ENCODE measurements around the gene SORBS1.

DNA sequence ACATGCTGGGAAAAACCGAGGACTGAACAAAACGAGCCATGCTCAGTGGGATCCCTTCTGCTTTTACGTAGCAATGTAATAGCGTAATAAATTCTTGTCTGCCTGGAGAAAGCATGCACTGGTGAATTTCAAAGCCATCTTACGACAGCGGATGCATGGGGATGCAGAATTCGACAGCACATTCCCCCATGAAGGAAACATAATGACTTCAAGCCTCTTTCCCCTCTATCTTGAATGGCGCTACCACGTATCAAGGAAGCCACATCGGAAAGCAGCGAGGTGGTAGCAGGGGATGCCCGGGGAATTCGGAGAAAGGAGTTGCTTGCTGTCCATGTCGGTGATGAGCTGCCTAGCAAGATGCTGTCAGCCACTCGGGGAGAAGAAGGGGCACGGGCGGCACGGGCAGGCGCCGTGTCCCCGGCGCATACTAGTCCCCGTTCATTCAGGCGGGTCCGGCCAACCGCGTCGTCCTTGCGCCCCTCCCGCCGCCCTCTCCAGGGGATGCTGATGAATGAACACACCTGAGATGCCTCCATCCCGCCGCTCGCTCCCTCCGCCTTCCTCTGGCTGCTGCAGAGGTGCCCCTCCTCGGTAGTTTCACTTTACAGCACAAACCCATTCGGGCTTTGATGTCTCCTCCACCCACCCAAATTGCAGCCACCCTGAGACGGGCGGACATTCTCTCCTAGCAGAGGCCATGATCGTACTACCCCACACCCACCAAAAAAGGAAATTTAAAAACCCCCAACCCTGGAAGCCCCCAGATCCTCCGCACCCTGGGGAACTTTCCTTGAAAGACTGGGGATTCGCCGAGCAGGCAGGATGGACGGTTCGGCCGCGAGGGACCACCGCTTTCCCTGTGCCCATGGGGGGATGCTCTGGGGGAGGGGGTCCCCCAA lies 644 bp downstream of the SORBS1 start:
- no peak for TF ChIP-seq POLR2A (IDR thresholded peaks at IDR 0.05; ENCODE audit: low read length)
- TF ChIP-seq GATA1 (IDR thresholded peaks at IDR 0.05; ENCODE audit: low read depth, low read length), result no peak
